GM12892 (cell line): ENCODE results near the gene BORCS6.

Experiments
- POLR2AphosphoS5 ChIP-seq: IDR thresholded peaks from 2 replicates; pipeline ENCODE4 v1.6.1; 2011; ENCODE audit warnings: low read depth, low read length, control low read depth
- TAF1 ChIP-seq: IDR thresholded peaks from 2 replicates; pipeline ENCODE4 v1.6.1; 2011; ENCODE audit warnings: low read depth, mild to moderate bottlenecking, control low read depth, low read length, borderline replicate concordance

DNA sequence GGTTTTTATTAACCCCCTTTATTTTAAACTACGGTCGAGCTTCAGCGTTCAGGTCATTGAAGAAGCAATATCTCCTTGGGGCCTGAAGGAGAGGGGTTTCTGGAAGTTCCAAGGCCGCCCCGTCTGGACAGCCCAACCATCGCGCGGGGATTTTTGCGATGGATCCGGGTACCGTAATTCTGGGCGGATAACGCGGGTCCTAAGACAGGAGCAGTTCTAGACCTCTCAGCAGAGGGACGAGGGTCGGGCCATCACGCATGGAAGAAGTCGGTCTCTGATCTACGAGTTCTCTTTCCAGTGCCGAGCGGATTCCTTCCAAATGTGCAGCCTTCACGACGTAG lies 3.6 kb downstream of the BORCS6 start:
- TF ChIP-seq POLR2AphosphoS5 (no peak), TAF1 (0 out of 2 replicates have a peak, but pooled peaks have one; percentile 21)
